Liver (tissue), 9 donors: ENCODE results near the gene KRT81. TPM values are rescaled to one million over a fixed set of nuclear protein-coding genes. Genes with fewer than 3 reads are reported as not detected.
A peak's percentile ranks its signal among the peaks of the same experiment; 100 is the strongest.

Experiments
- DNase-seq: peaks from one replicate; pipeline ENCODE4 v3.0.0-alpha.2; 2017; ENCODE audit warnings: low spot score
- H3K27ac ChIP-seq, 2 donors: one replicate each; pipeline ENCODE4 v1.7.0; 2013; ENCODE audit warnings: inconsistent platforms in 2 of 2, low read length in 2 of 2, control low read depth in 1 of 2, low read depth in 1 of 2, mild to moderate bottlenecking in 1 of 2
- H3K27me3 ChIP-seq, 4 donors: one replicate each; pipeline versions ENCODE4 v1.6.1 to v1.7.0; 2013; ENCODE audit warnings: low read length in 3 of 4, inconsistent platforms in 1 of 4, mild to moderate bottlenecking in 1 of 4, moderate library complexity in 1 of 4; ENCODE audit not compliant: control insufficient read depth in 4 of 4, insufficient read depth in 4 of 4
- H3K36me3 ChIP-seq, 4 donors: one replicate each; pipeline versions ENCODE4 v1.6.1 to v1.7.0; 2013; ENCODE audit warnings: low read length in 3 of 4, mild to moderate bottlenecking in 3 of 4, low read depth in 1 of 4, moderate library complexity in 1 of 4; ENCODE audit not compliant: control insufficient read depth in 4 of 4, insufficient read depth in 3 of 4
- H3K4me1 ChIP-seq, 4 donors: one replicate each; pipeline versions ENCODE4 v1.6.1 to v1.7.0; 2013; ENCODE audit warnings: low read length in 3 of 4, mild to moderate bottlenecking in 3 of 4, moderate library complexity in 1 of 4; ENCODE audit not compliant: control insufficient read depth in 4 of 4, insufficient read depth in 4 of 4
- H3K4me3 ChIP-seq, 3 donors: one replicate each; pipeline versions ENCODE4 v1.6.1 to v1.7.0; 2013; ENCODE audit warnings: low read length in 3 of 3, control low read depth in 1 of 3, low read depth in 1 of 3, mild to moderate bottlenecking in 1 of 3
- H3K9ac ChIP-seq, 2 donors: one replicate each; pipeline ENCODE4 v1.7.0; 2013; ENCODE audit warnings: low read length in 2 of 2, mild to moderate bottlenecking in 2 of 2, moderate library complexity in 2 of 2, control low read depth in 1 of 2, low read depth in 1 of 2
- H3K9me3 ChIP-seq, 4 donors: one replicate each; pipeline versions ENCODE4 v1.6.1 to v1.7.0; 2013; ENCODE audit warnings: low read length in 3 of 4; ENCODE audit not compliant: control insufficient read depth in 4 of 4
- ATF3 ChIP-seq: IDR thresholded peaks from 2 replicates; pipeline ENCODE4 v1.6.1; 2016; ENCODE audit warnings: antibody characterized with exemption
- CTCF ChIP-seq: fragments of 150-350 bp; IDR thresholded peaks from 2 replicates; pipeline ENCODE4 v1.5.1; 2017; ENCODE audit warnings: improper control_type of control experiment, low read depth, low read length; ENCODE audit not compliant: missing input control
- EGR1 ChIP-seq, 2 donors: IDR thresholded peaks; 2 replicates each; pipeline ENCODE4 v1.6.1; 2016 to 2018; ENCODE audit warnings: antibody characterized with exemption in 2 of 2, low read depth in 2 of 2
- FOXA1 ChIP-seq: IDR thresholded peaks from 2 replicates; pipeline ENCODE4 v1.6.1; 2016; ENCODE audit warnings: antibody characterized with exemption
- FOXA2 ChIP-seq: IDR thresholded peaks from 2 replicates; pipeline ENCODE4 v1.6.1; 2016; ENCODE audit warnings: antibody characterized with exemption
- NR2F2 ChIP-seq: IDR thresholded peaks from 2 replicates; pipeline ENCODE4 v1.6.1; 2016; ENCODE audit warnings: antibody characterized with exemption
- RAD21 ChIP-seq, 2 donors: IDR thresholded peaks; 2 replicates each; pipeline ENCODE4 v1.6.1; 2016; ENCODE audit warnings: antibody characterized with exemption in 2 of 2, mild to moderate bottlenecking in 2 of 2
- REST ChIP-seq: IDR thresholded peaks from 2 replicates; pipeline ENCODE4 v1.6.1; 2016; ENCODE audit warnings: antibody characterized with exemption, mild to moderate bottlenecking
- RXRA ChIP-seq, 2 donors: IDR thresholded peaks; 2 replicates each; pipeline ENCODE4 v1.6.1; 2017 to 2018; ENCODE audit warnings: antibody characterized with exemption in 2 of 2, mild to moderate bottlenecking in 1 of 2
- whole genome bisulfite sequencing: extraction: QIAGEN DNeasy Blood & Tissue Kit; methylation state at CpG from one replicate; pipeline ENCODE4 v1.1.7; 2013; 5-methylcytosine and 5-hydroxymethylcytosine counted together
- polyA plus RNA-seq, 2 donors: library from polyadenylated mRNA; stranded (reverse) in 1 of 2; unstranded in 1 of 2; fragments of 200-250 nt in 1 of 2; fragments of >200 nt in 1 of 2; fragmentation: Nextera tagmentation in 1 of 2; extraction: Ambion mirVana in 1 of 2; gene quantifications; one replicate each; pipeline versions ENCODE4 v1.2.1 to v1.2.3, GENCODE V29; 2013 to 2015
- total RNA-seq, 2 donors: library from RNA; depleted of rRNA; stranded (reverse); fragments of >200 nt; gene quantifications; one replicate each; pipeline ENCODE4 v1.2.3, GENCODE V29; 2014
- donor health status: healthy.
- donor health status: healthy.
- donor health status: healthy.
- donor health status: healthy.
- donor health status: healthy.

The KRT81 gene
- total and polyA plus RNA-seq, 4 donors: not detected

GRCh38 chr12:52327052-52327829 is 35.9 kb upstream of the KRT81 start (continued):
- TF ChIP-seq CTCF: peak; percentile 92
- TF ChIP-seq EGR1 (IDR thresholded peaks at IDR 0.05; ENCODE audit: low read depth in 2 of 2): no peak
- TF ChIP-seq RAD21 (IDR thresholded peaks at IDR 0.05): peak; percentile 85 to 91
- TF ChIP-seq REST: no peak
- TF ChIP-seq FOXA2: no peak

- no peak overlapping the region for H3K9ac ChIP-seq
- no peaks in the 10 kb centered on the region for H3K36me3 ChIP-seq
- H3K27ac ChIP-seq: no peak overlapping the region
- H3K9me3 ChIP-seq: no peaks in the 10 kb centered on the region
- H3K4me3 ChIP-seq: no peak overlapping the region
- no peak for TF ChIP-seq REST
- TF ChIP-seq FOXA1: no peak
- TF ChIP-seq NR2F2: no peak
- TF ChIP-seq CTCF: no peak
- TF ChIP-seq RXRA (IDR thresholded peaks at IDR 0.05): no peak
- no peak for TF ChIP-seq ATF3
- peaks cover 0 to 3% (median 1%) of the 10 kb centered on the region in 4 donors for H3K27me3 ChIP-seq
- DNase-seq: no peak
- WGBS: 92% methylated on average over 3 of the region's 3 CpGs
- peaks cover 0 to 6% (median 1%) of the 10 kb centered on the region in 4 donors for H3K4me1 ChIP-seq
These were observed 32.8 kb upstream of the KRT81 start for GRCh38 chr12:52324153-52324444.
